OCI-LY7 (cell line): ENCODE data around the gene HOXB3. TPM values are rescaled to one million over a fixed set of nuclear protein-coding genes. Genes with fewer than 3 reads are reported as not detected.

Experiments
- BruUV-seq: library from RNA; stranded (reverse); fragments of 400-500 nt; replicated peaks from 2 replicates; lab custom pipeline; 2021; lab: Mats Ljungman, UMichigan
- CTCF ChIA-PET: fragments of 300-600 bp; sonication (Branson Sonifier 250); formaldehyde crosslinking; loops from one replicate; lab custom pipeline; 2022; ENCODE audit warnings: antibody characterized with exemption; ENCODE audit not compliant: unreplicated experiment; lab: Charles Lee
- POLR2A ChIA-PET: fragments of 300-600 bp; sonication (Branson Sonifier 250); formaldehyde crosslinking; loops from one replicate; lab custom pipeline; 2022; ENCODE audit warnings: antibody characterized with exemption; lab: Charles Lee
- DNase-seq: peaks from one replicate; pipeline ENCODE4 v3.0.0-alpha.2; 2015; ENCODE audit warnings: low spot score
- H2AFZ ChIP-seq: fragments of 200-600 bp; sonication (generic), shearing (Covaris generic); 2 replicates; pipeline ENCODE4 v1.6.1; 2014; ENCODE audit warnings: mild to moderate bottlenecking, antibody characterized with exemption, low read length, moderate library complexity
- H3K27ac ChIP-seq: fragments of 200-600 bp; sonication (generic); 2 replicates; pipeline ENCODE4 v1.5.1; 2014; ENCODE audit warnings: mixed run types, low read depth, mild to moderate bottlenecking, moderate library complexity, low read length, inconsistent platforms; ENCODE audit not compliant: poor library complexity, severe bottlenecking
- H3K36me3 ChIP-seq: fragments of 200-600 bp; sonication (generic); 2 replicates; pipeline ENCODE4 v1.6.1; 2014; ENCODE audit warnings: mild to moderate bottlenecking, antibody characterized with exemption, low read length, moderate library complexity, mixed read lengths; ENCODE audit not compliant: insufficient read depth
- H3K4me1 ChIP-seq: fragments of 200-600 bp; sonication (generic); 2 replicates; pipeline ENCODE4 v1.5.1; 2014; ENCODE audit warnings: mild to moderate bottlenecking, low read length; ENCODE audit not compliant: insufficient read depth, poor library complexity, severe bottlenecking
- H3K4me2 ChIP-seq: fragments of 200-600 bp; sonication (generic); 2 replicates; pipeline ENCODE4 v1.6.1; 2014; ENCODE audit warnings: mild to moderate bottlenecking, low read length
- H3K4me3 ChIP-seq: fragments of 200-600 bp; sonication (generic); 2 replicates; pipeline ENCODE4 v1.5.1; 2014; ENCODE audit warnings: mild to moderate bottlenecking, low read depth, low read length; ENCODE audit not compliant: poor library complexity, severe bottlenecking
- H3K79me2 ChIP-seq: fragments of 200-600 bp; sonication (generic); 2 replicates; pipeline ENCODE4 v1.6.1; 2016; ENCODE audit warnings: low read depth, mild to moderate bottlenecking, low read length, moderate library complexity, mixed read lengths; ENCODE audit not compliant: insufficient read depth
- H3K9me2 ChIP-seq: fragments of 200-600 bp; sonication (generic); 2 replicates; pipeline ENCODE4 v1.6.1; 2016; ENCODE audit warnings: mild to moderate bottlenecking, low read length, mixed read lengths; ENCODE audit not compliant: insufficient read depth
- H3K9me3 ChIP-seq: fragments of 200-600 bp; sonication (generic); 2 replicates; pipeline ENCODE4 v1.6.1; 2014; ENCODE audit warnings: mild to moderate bottlenecking, mixed run types, low read length, mixed read lengths
- H4K20me1 ChIP-seq: fragments of 200-600 bp; sonication (generic); 2 replicates; pipeline ENCODE4 v1.6.1; 2014; ENCODE audit warnings: mild to moderate bottlenecking, antibody characterized with exemption, low read length, moderate library complexity, mixed read lengths; ENCODE audit not compliant: insufficient read depth
- CTCF ChIP-seq: fragments of 200-600 bp; sonication (generic); conservative IDR thresholded peaks from 2 replicates; pipeline ENCODE4 v1.5.1; 2014; ENCODE audit warnings: mild to moderate bottlenecking, antibody characterized with exemption, low read length, moderate library complexity, mixed read lengths
- EZH2phosphoT487 ChIP-seq: fragments of 200-600 bp; sonication (generic); IDR thresholded peaks from 2 replicates; pipeline ENCODE4 v1.6.1; 2018; ENCODE audit warnings: low read depth, borderline replicate concordance, mild to moderate bottlenecking, mixed run types, antibody characterized with exemption, low read length, moderate library complexity, mixed read lengths
- intact Hi-C: fragments of 100-400 bp; cut with micrococcal nuclease; formaldehyde crosslinking; loops from one replicate; pipeline ENCODE4 v1.10.0; 2022; ENCODE audit not compliant: unreplicated experiment
- total RNA-seq, 2 experiments: library from RNA; depleted of rRNA in 1 of 2; stranded (reverse); fragments of >200 nt in 1 of 2; shearing (Covaris generic) in 1 of 2; gene quantifications; 2 replicates each; pipeline ENCODE4 v1.2.3, GENCODE V29; 2014 to 2022

Gene HOXB3
- total RNA-seq, 2 experiments from 2014 or later, result 7.7 to 13.0 TPM

- H3K27ac ChIP-seq, result no peak overlapping the region
- no peaks in the 10 kb centered on the region for H3K9me3 ChIP-seq
- no peaks in the 10 kb centered on the region for H3K4me1 ChIP-seq
- no peak for TF ChIP-seq CTCF
- no peak for TF ChIP-seq EZH2phosphoT487
- H3K36me3 ChIP-seq, result no peaks in the 10 kb centered on the region
- no peaks in the 10 kb centered on the region for H3K9me2 ChIP-seq
- ChIA-PET CTCF (no interaction called here), POLR2A (interaction anchor here (0.6 kb wide), 1 partner anchor 14 kb away, joined by 5 read pairs; no protein-coding TSS in a partner anchor)
- no peak for DNase-seq
- H4K20me1 ChIP-seq, result no peaks in the 10 kb centered on the region
- intact Hi-C loops, result no loop called here
- H2AFZ ChIP-seq, result no peak overlapping the region
- H3K79me2 ChIP-seq, result no peaks in the 10 kb centered on the region
- no peak overlapping the region for H3K4me2 ChIP-seq
- BruUV-seq, result no TSS peak
- H3K4me3 ChIP-seq, result no peak overlapping the region
These were observed 38.8 kb upstream of the HOXB3 start for GRCh38 chr17:48628649-48629410.

GRCh38 chr17:48627623-48628521, 37.8 kb upstream of the HOXB3 start:
- H3K4me1 ChIP-seq, result no peaks in the 10 kb centered on the region
- ChIA-PET POLR2A (no interaction called here), CTCF (no interaction called here)
- DNase-seq, result no peak
- no peak overlapping the region for H3K27ac ChIP-seq
- H3K9me3 ChIP-seq, result no peaks in the 10 kb centered on the region
- H2AFZ ChIP-seq, result no peak overlapping the region
- no TSS peak for BruUV-seq
- TF ChIP-seq EZH2phosphoT487 (no peak), CTCF (no peak)
- no peaks in the 10 kb centered on the region for H3K36me3 ChIP-seq
- intact Hi-C loops, result no loop called here
- no peak overlapping the region for H3K4me2 ChIP-seq
- H3K79me2 ChIP-seq, result no peaks in the 10 kb centered on the region
- no peaks in the 10 kb centered on the region for H3K9me2 ChIP-seq
- H3K4me3 ChIP-seq, result no peak overlapping the region
- H4K20me1 ChIP-seq, result no peaks in the 10 kb centered on the region
